GM18507 (cell line): ENCODE measurements around the gene CYP46A1.

ENCODE experiments used
- DNase-seq: peaks from one replicate; pipeline ENCODE4 v3.0.0; 2011; ENCODE audit warnings: low read depth; ENCODE audit not compliant: insufficient read length; ENCODE audit errors: extremely low spot score
- FAIRE-seq: peaks from 2 replicates; lab custom pipeline; 2011; peaks lifted over from hg19 to GRCh38; lab: Jason Lieb, UNC

CYP46A1 gene

GRCh38 chr14:99724939-99725773 lies 41.1 kb downstream of the CYP46A1 start:
- FAIRE-seq (no peak), DNase-seq (no peak)

- FAIRE-seq (no peak), DNase-seq (no peak)
Measured at GRCh38 chr14:99725774-99726537, 41.9 kb downstream of the CYP46A1 start.

GRCh38 chr14:99726538-99727095 lies 42.5 kb downstream of the CYP46A1 start:
- FAIRE-seq = no peak
- no peak for DNase-seq

GRCh38 chr14:99727096-99727870 lies 43.2 kb downstream of the CYP46A1 start:
- no peak for FAIRE-seq
- no peak for DNase-seq

- DNase-seq (no peak), FAIRE-seq (no peak)
Measured at GRCh38 chr14:99728231-99728920, 44.3 kb downstream of the CYP46A1 start.

GRCh38 chr14:99728981-99729451 lies 44.9 kb downstream of the CYP46A1 start:
- DNase-seq (no peak), FAIRE-seq (no peak)

GRCh38 chr14:99729991-99730875 lies 46.1 kb downstream of the CYP46A1 start:
- peak; percentile 59 for DNase-seq
- no peak for FAIRE-seq

DNA sequence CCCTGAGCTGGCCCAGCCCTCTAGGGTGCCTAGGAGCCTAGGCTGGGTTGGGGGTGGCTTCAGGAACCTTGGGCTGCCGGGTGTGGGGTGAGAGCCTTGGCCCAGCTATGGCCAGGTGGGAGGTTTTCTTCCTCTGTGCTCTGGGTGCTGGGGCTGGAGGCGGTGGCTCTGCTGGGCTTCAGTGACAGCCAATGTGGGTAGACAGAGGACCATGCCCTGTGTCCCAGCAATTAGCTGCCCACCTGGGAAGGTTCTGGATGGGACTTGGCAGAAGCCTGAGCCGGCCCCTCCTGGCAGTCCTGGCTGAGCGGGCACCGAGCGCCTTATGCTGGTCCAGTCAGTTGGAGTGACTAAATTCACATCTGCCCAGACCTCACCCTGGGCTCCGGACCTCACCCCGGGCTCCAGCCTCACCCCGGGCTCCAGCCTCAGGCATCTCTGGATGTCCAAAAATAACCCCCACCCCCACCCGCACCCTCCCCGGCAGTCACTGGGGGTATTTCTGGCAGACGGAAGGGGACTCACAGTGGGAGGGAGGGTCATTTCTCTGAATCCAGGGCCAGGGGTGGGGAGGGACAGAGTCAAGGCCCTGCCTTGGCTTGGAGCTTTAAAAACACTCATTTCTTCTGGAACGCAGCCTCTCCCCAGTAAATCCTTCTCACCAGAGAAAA lies 46.9 kb downstream of the CYP46A1 start:
- DNase-seq (no peak), FAIRE-seq (no peak)

DNA sequence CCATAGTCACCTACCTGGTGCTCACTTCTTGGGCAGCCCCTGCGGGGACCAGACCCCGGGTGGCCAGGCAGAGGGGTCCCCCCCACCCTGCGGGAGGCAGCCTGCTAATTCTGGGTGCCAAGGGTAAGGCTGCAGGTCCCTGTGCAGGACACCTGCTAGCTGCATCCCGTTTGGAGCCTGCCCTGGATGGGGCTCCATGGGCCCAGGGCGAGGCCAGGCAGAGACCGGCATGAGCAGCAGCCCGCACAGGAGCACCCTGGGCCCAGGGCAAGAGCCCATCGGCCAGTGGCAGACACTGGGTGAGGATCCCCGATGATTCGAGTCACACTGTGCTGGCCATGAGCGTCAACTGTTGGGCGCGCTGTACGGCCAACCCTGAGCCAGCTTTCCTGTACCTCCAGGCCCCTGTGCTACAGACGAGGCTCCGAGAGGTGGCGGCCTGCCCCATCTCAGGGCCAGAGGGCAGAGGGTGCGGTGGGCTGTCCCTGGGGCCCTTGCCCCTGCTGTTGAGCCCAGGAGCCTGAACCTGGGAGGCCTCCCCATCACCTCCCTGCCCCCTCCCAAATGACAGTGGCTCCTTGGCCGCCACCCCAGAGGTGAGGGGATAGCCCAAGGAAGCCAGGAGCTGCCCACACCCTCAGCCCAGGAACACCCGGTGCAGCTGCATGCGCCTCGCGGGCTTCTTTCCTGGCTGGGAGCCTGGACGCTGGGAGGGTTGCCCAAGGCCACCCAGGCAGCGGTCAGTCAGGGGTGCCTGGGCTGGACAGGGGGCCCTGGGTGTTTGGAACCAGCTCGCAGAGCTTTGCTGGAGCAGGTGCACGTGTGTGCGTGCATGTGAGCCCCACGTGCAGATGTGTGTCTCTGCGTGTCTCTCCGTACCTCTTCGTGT lies 47.7 kb downstream of the CYP46A1 start:
- DNase-seq (no peak), FAIRE-seq (no peak)

- DNase-seq (no peak), FAIRE-seq (no peak)
Measured at GRCh38 chr14:99732436-99733210, 48.5 kb downstream of the CYP46A1 start.

DNA sequence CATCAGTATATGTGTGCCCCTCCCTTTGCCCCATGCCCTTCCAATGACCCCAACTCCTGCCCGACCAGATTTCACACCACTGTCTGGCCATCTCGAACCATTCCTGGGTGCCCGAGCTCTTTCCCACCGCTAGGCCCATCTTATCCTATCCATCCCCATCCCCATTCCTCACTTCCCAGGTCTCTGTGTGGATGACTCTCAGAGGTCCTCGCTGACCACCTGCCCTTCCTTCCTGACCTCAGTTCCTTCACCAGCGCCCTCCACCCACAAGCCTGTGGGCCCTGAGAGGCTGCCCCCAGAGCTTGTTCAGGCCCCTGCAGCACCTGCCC lies 49.1 kb downstream of the CYP46A1 start:
- FAIRE-seq (no peak), DNase-seq (no peak)

DNA sequence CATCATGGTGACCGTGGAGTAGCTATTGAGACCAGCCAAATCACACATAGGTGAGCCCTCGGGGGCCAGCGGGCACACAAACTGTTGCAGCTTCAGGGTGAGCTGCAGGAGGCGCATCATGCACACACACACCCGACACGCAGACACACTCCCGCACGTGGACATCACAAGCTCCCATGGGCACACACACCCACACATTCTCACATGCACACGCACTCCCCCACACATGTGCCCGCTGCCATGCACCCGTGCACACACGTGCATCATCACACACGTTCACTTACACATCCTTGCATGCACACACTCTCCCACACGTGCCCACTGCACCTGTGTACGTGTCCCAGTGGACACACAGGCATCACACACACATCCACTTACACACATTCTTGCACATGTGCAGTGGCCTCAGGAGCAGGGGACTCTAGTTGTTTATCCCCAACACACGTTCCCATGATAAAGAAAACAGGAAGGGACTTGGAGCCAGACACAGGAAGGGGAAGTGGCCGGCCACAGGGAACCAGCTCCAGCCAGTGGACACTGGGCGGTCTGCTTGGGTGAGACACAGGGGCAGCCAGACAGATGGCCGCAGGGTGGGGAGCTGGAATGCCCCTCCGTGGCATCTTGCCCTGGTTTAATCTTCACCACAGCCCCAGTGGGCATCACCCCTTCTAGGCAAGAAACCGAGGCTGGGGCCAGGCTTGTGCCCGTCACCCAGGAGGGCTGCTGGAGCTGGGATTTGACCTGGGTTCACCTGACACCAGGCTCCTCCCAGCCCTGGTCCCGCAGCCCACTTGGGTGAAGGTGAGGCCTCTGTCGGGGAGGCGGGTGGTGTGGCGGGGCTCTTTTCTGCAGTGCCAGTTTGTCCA lies 49.7 kb downstream of the CYP46A1 start:
- FAIRE-seq (no peak), DNase-seq (no peak)

GRCh38 chr14:99734406-99735051 lies 50.4 kb downstream of the CYP46A1 start:
- DNase-seq = no peak
- FAIRE-seq = no peak

DNA sequence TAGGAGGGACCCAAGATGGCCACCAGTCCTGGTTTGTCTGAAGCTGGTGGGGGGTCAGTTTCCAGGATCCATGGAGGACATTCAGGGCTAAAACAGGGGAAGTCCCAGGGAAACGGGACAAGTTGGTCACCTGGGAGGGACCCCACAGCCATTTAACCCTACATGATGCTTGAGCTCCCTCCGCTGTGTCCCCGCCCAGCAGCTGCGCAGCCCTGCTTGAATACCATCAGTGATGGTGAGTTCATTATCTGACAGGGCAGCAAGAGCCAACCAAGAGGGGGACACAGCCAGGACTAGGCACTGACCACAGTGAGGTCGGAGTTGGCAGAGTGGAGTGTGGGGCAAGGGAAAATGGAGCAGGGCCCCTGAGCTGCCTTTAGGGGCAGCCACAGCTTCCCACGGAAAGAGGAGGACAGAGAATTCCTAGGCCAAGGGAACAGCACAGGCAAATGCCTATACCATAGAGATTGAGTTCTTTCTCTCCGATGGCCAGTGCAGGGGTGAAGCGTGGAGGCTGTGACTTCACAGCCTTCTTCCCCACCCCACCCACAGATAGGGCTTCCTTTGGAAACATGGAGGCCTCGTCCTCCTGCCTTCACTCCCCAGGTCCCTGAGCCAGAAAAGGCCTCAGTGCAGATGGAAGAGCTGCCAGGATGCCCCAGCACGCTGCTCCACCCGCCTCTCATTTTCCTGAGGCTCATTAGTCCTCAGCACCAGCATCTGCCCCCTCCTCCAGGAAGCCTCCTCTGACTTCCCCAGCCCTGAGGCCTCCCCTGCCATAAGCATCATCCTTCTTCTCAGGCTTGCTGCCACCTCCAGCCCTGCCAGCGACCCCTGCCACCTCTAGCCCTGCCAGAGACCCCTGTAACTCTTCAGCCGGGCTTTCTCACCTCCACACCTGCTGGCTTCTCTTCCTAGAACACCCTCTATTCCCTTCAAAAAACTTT lies 51.4 kb downstream of the CYP46A1 start:
- DNase-seq = no peak
- no peak for FAIRE-seq
